Hair follicle dermal papilla cell (primary cell): ENCODE results near the gene INPP4A. TPM values are rescaled to one million over a fixed set of nuclear protein-coding genes. Genes with fewer than 3 reads are reported as not detected.

Experiments used
- total RNA-seq: library from RNA; depleted of rRNA; stranded (reverse); fragments of >200 nt; gene quantifications from 2 replicates; pipeline ENCODE4 v1.2.3, GENCODE V29; 2012

Gene INPP4A
- total RNA-seq: 35.0 and 47.1 TPM in 2 replicates

DNA sequence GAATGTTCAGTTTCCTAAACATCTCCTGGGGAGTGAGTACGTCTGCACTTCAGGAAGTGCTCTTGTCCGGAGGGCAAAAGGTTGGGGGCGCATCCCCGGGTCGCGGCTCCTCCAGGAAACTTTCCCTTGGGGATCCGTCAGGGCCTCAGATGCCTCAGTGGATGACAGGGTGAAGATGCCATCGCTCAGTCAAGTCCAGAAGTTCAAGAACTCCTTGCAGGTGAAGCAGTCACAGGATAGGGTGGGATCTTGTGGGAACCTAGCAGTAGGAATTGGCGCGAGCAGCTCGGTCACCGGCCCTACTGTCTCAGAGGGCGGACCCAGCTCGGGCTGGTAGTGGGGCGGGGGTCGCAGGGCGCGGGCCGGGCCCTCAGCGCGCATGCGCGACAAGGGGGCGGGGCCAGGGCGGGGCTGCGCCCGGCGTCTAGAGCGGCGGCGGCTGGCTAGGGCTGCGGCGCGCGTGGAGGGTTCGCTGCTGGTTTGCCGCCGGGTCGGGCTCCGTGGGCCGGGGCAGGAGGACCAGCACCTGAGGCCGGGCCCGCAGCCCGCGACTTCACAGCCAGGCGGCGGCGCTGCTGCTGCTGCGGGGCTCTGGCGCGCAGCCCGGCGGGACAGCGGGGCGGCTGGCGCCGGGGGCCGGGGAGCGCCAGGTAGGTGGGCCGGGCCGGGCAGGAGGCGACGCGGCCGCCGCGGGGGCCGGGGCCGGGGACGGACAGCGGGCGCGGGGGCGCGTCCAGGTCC is at the start of gene INPP4A:
TSS of gene INPP4A (plus strand) at position 423 of the 741 bp plus-strand sequence. CDS start 75,191 bp downstream, outside the sequence.

DNA sequence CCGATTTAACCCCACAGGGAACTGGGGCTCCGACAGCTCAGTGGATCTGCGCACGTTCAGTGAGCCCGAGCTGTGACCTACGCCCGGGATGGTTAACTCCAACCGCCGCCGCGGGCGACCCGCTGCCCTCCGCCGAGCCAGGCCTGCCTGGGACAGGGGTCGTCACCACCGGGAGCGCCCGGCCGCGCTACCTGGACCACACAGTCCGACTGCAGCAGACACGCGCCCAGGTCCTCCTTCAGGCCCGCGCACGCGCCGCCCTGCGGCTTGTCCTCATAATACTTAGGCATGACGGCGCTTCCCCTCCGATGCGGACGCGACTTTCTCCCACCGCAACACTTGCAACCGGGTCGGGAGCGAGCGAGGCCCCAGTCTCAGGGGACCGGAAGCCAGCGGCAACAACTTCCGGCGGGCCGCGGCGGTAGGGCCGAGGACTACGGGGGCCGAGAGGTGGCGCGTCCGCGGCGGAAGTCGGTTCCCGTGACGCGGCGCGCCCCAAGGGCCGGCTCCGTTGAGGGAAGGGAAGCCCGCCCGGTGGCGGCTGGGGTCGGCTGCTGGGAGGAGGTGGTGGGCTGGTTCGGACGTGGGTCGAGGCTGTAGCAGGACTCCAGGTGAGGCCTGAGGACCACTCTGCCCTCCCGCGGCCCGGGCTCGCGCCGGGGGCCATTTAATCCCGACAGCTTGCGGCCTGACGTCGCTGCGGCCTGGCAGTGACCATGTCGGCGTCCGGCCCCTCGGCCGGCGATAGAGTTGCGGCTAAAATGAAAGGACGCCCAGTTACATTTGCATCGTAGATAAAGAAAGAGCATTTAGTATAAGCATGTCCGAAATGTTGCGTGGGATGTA is 163.7 kb downstream of the INPP4A start, which contains the start of the genes COA5 and UNC50:
TSS of gene COA5 (minus strand) at position 397 of the 846 bp plus-strand sequence. CDS start at position 290, 107 bp downstream.
TSS of gene UNC50 (plus strand) at position 474 of the 846 bp plus-strand sequence. CDS start 1,171 bp downstream, outside the sequence.

Other genes with a start within 250 kb of the INPP4A start
- gene CNGA3, start 98.4 kb upstream of the INPP4A start, total RNA-seq: under 0.01 and 0.12 TPM in 2 replicates
- gene COA5, start 163.7 kb downstream of the INPP4A start, total RNA-seq: 17.6 and 18.7 TPM in 2 replicates
- 29.6 and 31.5 TPM in 2 replicates for gene UNC50, start 163.7 kb downstream of the INPP4A start, total RNA-seq